Measurements from ENCODE around the gene SNAPC4.

GRCh38 chr9:136418182-136419091 is 18.5 kb upstream of the SNAPC4 start:
- no peak for TF ChIP-seq CTCF (IDR thresholded peaks at IDR 0.05)
- no peak for TF ChIP-seq POLR2A (IDR thresholded peaks at IDR 0.05)
